GM19043 (cell line): ENCODE measurements around the gene CACNG5.
"Not testable (repeated sequence)": the region's sequence is repeated elsewhere in the genome, so short reads cannot be mapped to it uniquely, and the experiment has no call there.

ENCODE experiments used
- ATAC-seq: cut with Tn5 transposase; IDR thresholded peaks from one replicate; pipeline ENCODE4 v1.9.1; 2021; ENCODE audit warnings: low read depth; ENCODE audit not compliant: unreplicated experiment

Gene CACNG5

DNA sequence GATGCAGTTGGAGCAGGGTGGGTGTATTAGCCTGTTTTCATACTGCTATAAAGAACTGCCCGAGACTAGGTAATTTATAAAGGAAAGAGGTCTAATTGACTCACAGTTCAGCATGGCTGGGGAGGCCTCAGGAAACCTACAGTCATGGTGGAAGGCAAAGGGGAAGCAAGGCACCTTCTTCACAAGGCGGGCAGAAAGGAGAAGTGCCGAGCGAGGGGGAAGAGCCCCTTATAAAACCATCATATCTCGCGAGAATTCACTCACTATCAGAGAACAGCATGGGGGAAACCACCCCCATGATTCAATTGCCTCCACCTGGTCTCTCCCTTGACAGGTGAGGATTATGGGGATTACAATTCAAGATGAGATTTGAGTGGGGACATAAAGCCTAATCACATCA is 68.4 kb downstream of the CACNG5 start:
- ATAC-seq: not testable (repeated sequence)

DNA sequence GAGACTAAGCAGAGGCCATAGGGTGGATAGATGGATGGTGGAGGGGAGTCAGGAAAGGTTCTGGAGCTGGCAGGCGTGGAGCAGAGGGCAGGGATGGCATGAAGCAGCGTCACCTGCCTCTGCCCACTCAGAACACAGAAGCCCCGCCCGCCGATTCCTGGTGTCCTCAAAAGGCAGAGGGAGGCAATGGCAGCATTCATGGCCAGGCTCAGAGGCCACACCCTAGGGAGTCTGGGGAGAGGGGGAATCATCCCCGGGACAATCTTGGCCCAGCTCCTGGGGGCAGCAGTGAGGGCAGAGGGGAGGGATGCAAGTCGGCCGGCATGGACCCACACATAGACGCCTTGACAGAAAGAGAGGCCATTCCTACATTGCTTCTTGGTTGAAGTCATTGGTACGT is 68.9 kb downstream of the CACNG5 start:
- ATAC-seq: no peak

- ATAC-seq: no peak
These were observed 70.1 kb downstream of the CACNG5 start for GRCh38 chr17:66904760-66905624.

- ATAC-seq: no peak
These were observed 71.7 kb downstream of the CACNG5 start for GRCh38 chr17:66906321-66907278.

DNA sequence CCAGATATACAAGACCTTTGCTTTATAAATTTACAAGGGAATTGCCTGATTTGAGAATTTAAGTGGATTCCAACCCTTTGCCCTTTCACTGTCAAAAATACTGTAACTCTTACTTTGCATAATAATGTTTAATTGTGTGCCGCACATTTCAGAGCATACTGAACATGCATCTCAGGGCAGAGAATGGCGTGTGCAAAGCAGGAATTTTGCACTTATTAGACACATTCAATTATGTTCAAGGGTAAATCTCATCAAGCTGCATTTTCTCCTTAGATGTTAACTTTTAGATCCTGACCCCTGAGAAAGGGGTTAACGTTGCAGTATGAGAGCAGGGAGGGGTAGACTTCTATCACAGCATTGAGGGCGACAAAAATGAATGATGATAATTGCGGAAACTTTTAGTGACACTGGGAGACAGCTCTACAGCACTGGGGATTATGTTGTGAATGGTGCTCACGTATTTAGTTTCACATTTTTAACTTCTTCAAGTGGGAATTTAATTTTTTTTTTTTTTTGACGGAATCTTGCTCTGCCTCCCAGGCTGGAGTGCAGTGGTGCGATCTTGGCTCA is 75.0 kb downstream of the CACNG5 start:
- ATAC-seq: no peak

GRCh38 chr17:66910651-66911285 is 75.9 kb downstream of the CACNG5 start:
- no peak for ATAC-seq

DNA sequence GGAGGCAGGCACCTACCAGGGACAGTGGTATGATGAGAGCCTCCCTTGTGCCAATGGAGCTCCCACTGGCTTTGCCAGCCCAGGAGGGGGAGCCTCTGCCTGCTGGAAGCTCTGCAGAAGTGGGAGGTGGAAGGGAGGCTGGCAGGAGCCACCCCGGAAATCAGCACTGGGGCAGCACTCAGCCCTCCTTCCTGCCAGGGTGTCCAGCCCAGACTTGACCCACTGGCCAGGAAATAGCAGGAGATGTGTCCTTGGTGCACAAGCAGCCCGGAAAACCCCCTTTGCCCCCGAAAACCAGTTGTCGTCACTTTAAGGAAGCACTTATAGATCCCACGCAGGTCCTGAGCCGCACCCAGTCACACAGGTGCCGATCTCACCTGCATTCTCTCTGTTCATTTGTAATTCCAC is 80.3 kb downstream of the CACNG5 start:
- ATAC-seq: no peak

DNA sequence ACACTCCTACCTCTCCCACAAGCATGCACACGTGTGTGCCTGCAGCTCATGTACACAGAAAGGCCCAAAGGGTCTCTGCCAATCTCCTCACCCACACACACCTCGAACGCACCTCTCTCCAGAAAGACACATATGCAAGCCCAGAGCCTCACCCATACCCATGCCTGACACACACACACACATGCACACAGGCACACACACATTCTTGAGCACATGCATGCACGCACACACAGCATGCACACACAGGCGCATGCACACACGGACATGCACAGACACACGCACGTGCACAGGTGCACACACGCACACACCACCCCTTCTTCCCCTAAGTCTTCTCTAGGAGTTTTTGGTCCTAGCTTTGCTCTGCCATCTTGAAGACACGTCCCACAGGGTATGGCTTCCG is 80.9 kb downstream of the CACNG5 start:
- no peak for ATAC-seq

DNA sequence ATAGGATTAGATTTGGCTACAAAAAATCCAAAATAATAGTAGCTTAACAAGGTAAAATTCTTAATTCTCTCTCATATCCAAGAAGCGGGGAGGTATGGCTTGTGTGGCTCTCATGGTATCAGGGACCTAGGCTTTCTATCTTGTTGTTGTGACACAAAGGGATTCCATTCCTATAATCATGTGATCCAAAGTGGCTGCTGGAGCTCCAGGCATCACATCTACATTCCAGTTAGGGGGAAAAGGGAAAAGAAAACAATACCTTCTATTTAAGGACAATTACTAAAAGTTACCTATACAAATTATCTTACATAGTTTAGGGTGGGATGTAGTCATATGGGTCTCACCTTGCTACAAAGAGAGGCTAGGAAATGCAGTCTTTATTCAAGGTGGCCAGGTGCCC is 82.0 kb downstream of the CACNG5 start:
- no peak for ATAC-seq

- ATAC-seq: no peak
These were observed 84.0 kb downstream of the CACNG5 start for GRCh38 chr17:66918896-66919295.

- ATAC-seq: no peak
These were observed 85.5 kb downstream of the CACNG5 start for GRCh38 chr17:66920435-66920834.

DNA sequence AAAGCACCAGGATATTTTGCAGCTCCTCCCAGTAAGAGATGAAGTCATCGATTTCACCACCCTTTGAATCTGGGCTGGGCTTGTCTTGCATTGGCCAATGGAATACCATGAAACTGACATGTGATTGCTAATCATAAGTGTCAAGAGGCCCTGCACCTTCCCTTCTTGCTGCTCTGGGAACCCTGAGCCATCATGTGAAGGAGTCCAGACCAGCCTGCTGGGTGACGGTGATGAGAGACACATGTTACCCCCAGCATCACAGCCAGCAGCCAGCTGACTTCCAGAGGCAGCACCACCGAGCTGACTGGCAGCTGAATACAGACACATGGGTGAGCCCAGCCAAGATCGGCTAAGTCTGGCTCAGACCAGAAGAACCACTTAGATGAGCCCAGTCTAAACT is 86.0 kb downstream of the CACNG5 start:
- ATAC-seq: no peak

GRCh38 chr17:66923886-66924285 is 89.0 kb downstream of the CACNG5 start:
- ATAC-seq: no peak

- ATAC-seq: no peak
These were observed 91.0 kb downstream of the CACNG5 start for GRCh38 chr17:66925811-66926500.

- ATAC-seq: no peak
These were observed 94.0 kb downstream of the CACNG5 start for GRCh38 chr17:66928949-66929348.

DNA sequence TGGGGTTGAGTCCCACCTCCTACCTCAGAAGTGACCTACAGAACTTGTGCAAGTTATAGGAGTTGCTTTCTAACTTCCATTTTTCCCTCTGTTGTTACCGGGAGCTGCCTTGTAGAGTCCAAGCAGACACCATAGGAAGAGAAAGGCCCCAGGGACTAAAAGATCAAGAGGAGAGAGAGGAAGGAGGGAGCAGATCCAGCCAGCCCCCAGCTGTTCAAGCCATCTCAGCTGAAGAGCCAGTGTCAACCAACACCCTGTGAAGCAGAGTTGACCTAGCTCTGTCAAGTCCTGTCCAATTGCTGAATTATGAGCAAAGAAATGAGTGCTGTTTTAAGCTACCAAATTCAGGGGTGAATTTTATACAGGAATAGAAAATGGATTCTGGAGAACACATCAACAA is 94.7 kb downstream of the CACNG5 start:
- ATAC-seq: no peak

GRCh38 chr17:66930933-66931332 is 96.0 kb downstream of the CACNG5 start:
- ATAC-seq: no peak

DNA sequence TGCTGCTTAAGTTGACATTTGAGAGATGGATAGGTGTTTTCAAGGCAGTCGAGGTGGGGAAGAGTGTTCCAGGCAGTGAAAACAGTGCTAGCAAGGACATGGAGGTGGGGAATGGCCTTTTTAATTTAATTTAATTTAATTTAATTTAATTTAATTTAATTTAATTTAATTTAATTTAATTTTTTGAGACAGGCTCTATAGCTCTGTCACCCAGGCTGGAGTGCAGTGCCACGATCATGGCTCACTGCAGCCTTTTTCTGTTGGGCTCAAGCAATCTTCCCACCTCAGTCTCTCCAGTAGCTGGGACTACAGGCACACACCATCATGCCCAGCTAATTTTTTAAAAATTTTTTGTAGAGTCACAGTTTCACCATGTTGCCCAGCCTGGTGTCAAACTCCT is 97.4 kb downstream of the CACNG5 start:
- ATAC-seq: no peak

- ATAC-seq: no peak
These were observed 99.1 kb downstream of the CACNG5 start for GRCh38 chr17:66934040-66934439.
